ENCODE results near the gene SH3D21.

Gene SH3D21

GRCh38 chr1:36306210-36306901 is at the start of gene SH3D21:
Gene SH3D21, plus strand, starts transcription at chr1:36306368. Its CDS starts 53 bp downstream, at chr1:36306421.
- no peak for DNase-seq (ENCODE audit: low read depth)

- no peak for DNase-seq (ENCODE audit: low read depth)
These were observed 49.4 kb upstream of the SH3D21 start for GRCh38 chr1:36256558-36257374.

GRCh38 chr1:36257375-36257767 is 48.8 kb upstream of the SH3D21 start:
- DNase-seq (ENCODE audit: low read depth): no peak

- no peak for DNase-seq (ENCODE audit: low read depth)
These were observed 47.2 kb upstream of the SH3D21 start for GRCh38 chr1:36258960-36259344.

GRCh38 chr1:36268981-36269380 is 37.2 kb upstream of the SH3D21 start:
- no peak for DNase-seq (ENCODE audit: low read depth)

GRCh38 chr1:36269408-36269838 is 36.7 kb upstream of the SH3D21 start:
- DNase-seq (ENCODE audit: low read depth): no peak

GRCh38 chr1:36273024-36273423 is 33.1 kb upstream of the SH3D21 start:
- no peak for DNase-seq (ENCODE audit: low read depth)

GRCh38 chr1:36274201-36274600 is 32.0 kb upstream of the SH3D21 start:
- no peak for DNase-seq (ENCODE audit: low read depth)

- DNase-seq (ENCODE audit: low read depth): no peak
These were observed 29.5 kb upstream of the SH3D21 start for GRCh38 chr1:36276688-36277087.

GRCh38 chr1:36279110-36279788 is 26.9 kb upstream of the SH3D21 start:
- no peak for DNase-seq (ENCODE audit: low read depth)

GRCh38 chr1:36279789-36280296 is 26.3 kb upstream of the SH3D21 start:
- no peak for DNase-seq (ENCODE audit: low read depth)

GRCh38 chr1:36284061-36284460 is 22.1 kb upstream of the SH3D21 start:
- no peak for DNase-seq (ENCODE audit: low read depth)

GRCh38 chr1:36284517-36284916 is 21.7 kb upstream of the SH3D21 start:
- no peak for DNase-seq (ENCODE audit: low read depth)

- peak; percentile 36 for DNase-seq (ENCODE audit: low read depth)
These were observed 20.6 kb upstream of the SH3D21 start for GRCh38 chr1:36285443-36286101.

- DNase-seq (ENCODE audit: low read depth): no peak
These were observed 19.4 kb upstream of the SH3D21 start for GRCh38 chr1:36286802-36287201.

GRCh38 chr1:36287595-36287994 is 18.6 kb upstream of the SH3D21 start:
- no peak for DNase-seq (ENCODE audit: low read depth)

GRCh38 chr1:36295390-36295789 is 10.8 kb upstream of the SH3D21 start:
- no peak for DNase-seq (ENCODE audit: low read depth)

GRCh38 chr1:36297062-36297461 is 9.1 kb upstream of the SH3D21 start:
- no peak for DNase-seq (ENCODE audit: low read depth)

- DNase-seq (ENCODE audit: low read depth): no peak
These were observed 7.5 kb upstream of the SH3D21 start for GRCh38 chr1:36298640-36299039.

- DNase-seq (ENCODE audit: low read depth): no peak
These were observed 5.6 kb upstream of the SH3D21 start for GRCh38 chr1:36300526-36300925.

GRCh38 chr1:36301220-36301619 is 4.9 kb upstream of the SH3D21 start:
- DNase-seq (ENCODE audit: low read depth): no peak

- no peak for DNase-seq (ENCODE audit: low read depth)
These were observed 2.9 kb upstream of the SH3D21 start for GRCh38 chr1:36303244-36303643.
